ENCODE results near the gene ANKRD10.

ANKRD10 gene

DNA sequence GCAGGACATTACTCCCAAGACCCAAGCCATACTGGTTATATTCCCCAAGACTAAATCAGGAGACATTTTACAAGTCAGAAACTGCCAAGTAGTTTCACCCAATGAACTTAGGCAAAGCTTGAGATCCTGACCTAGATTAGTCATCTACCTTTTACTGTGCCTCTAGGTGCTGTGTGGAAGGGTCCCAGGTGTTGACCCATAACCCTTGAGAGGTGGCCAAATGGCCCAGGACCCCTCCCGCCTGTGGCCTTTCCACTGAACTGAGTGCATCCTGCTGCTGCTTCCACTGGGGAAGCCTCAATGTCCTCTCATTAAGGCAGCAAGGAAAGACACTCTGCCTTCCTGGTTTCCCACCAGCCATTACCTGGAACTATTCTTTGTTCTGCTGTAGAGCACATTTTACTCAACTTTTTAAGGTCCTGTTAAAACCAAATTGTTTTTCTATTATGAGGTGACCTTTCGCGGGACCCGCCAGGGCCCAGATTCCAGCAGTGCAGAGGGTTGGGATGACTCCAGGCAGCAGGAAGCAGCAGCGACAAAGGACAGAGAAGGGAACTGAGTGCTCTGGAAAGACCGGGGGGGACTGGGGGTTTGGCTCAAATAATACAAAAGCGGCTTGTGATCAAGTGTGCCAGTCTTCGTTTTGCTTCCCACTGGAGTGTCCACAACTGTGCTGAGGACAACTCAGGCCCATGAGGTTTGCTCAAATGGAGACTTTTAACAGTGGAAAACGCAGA lies 27.1 kb downstream of the ANKRD10 start:
- no peak for DNase-seq (ENCODE audit: extremely low read depth in 1 of 2, low read depth in 1 of 2)

DNA sequence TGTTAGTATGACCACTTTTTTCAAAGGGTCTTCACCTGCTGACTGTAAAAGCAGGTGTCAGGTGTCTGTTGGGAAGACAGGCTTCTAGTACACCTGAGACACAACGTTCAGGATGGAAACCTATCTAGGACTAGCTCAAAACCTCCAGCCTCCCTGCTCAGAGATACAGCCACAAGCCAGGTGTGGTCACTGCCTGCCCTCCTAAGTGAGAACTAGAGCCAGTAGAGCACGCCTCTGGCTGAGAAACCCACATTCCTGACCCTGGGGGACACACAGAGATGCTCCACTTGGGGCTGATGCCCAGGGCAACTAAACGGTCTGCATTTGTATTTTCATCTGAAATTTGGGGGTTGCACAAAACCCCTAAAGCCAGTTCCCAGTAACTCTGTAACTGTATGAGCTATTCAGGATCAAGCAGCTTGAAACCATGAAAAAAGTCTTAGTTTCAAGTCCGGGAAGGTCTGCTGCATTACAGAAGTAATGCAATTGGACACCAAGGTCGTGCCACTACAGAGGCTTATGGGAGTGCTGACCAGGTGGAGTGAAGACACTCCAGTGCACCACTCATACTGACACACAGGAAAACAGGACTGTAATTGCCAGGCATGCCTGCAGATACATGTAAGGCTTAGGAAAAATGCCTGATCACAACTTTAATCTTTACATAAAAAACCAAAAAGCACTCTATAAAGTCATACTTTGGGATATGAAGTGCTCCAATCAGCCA lies 27.8 kb downstream of the ANKRD10 start:
- no peak for DNase-seq (ENCODE audit: extremely low read depth in 1 of 2, low read depth in 1 of 2)

DNA sequence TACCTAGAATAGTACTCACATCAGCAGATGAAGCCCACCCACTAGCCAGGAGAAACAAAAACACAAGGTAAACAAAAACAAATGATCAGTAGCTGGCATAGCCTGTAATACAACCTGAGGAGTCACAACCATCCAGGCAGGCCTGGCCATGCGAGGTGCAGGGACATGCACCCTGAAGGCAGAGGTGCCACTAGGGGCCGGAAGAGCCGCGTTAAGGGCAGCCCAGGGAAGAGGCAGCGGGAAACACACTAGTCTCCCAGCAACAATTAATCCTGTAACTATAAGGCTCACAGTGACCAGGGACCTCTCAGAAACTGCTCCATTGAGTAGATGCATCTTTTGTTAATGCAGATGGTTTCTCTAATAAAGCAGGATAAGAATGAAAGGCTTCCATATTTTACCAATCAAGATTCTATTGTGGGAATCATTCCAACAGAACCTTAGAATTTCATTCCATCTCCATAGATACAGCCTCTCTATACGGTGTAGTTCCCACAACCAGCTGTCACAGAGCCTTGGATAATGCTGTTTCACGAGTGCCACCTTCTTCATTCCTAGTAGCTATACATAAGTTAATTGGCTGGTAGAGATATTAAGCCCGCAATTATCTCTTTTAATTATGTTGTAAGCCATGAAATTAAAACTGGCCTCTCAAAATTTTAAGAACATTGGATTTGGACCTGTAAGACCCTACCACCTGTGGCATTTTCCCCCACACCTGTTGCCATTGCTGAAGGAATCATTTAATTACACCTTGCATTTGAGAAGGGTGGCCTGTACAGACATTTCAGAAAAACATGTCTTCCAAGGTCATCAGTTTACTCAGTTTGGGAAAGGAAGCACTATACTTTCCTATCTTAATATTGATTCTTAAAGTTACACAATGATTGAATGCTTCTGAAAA lies 28.7 kb downstream of the ANKRD10 start:
- no peak for DNase-seq (ENCODE audit: extremely low read depth in 1 of 2, low read depth in 1 of 2)

DNA sequence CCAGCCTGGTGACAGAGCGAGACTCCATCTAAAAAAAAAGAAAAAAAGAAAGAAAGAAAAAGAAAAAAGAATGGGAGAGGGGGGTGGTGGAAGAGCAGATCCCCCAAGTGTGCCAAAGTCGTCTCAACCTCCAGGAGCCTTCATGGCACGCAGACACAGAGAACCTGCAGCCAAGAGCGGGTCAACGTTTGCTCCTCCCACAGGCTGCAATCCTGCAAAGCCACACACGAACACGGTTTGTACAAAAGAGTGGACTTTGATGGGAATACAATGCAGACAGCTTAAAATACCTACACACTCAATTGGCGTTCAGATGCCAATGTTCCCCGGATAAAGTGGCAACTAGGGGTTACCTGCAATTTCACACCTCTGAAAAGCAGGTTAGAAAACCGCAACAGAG lies 29.4 kb downstream of the ANKRD10 start:
- no peak for DNase-seq (ENCODE audit: extremely low read depth in 1 of 2, low read depth in 1 of 2)

DNA sequence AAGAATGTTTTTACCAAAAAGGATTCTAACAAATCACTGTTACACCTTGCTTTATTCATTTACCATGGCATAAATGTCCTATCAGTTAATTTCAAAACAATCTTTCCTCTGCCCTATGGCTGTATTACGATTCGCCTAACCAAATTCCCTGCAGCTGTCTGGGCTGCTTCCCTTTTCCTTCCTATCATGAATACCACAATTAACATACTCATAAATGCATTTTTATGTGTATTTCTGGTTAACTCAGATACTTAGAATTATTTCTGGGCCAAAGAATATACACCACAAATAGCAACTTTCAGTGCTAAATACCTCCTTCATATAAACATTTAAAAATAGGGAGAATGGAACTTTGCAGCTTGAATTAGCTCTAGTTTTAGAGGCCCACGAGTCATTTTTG lies 30.4 kb downstream of the ANKRD10 start:
- no peak for DNase-seq (ENCODE audit: extremely low read depth in 1 of 2, low read depth in 1 of 2)

DNA sequence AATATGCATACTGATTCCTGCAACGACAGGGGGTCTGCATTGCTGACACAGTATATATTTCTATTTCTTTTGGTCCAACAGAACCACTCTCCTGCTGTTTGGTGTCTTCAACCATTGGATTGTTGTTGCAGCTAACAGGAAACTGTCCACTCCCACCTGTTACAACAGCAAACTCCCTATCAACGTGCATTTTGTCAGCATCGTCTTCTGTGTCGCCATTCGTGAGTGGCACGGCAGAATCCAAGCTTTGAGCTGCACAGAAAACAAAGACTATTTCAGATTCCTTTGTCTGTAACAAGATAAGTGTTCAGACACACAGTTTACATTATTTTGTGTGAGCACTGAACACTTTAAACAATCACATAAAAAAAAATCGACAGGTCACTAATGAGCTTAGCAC lies 31.3 kb downstream of the ANKRD10 start:
- no peak for DNase-seq (ENCODE audit: extremely low read depth in 1 of 2, low read depth in 1 of 2)

DNA sequence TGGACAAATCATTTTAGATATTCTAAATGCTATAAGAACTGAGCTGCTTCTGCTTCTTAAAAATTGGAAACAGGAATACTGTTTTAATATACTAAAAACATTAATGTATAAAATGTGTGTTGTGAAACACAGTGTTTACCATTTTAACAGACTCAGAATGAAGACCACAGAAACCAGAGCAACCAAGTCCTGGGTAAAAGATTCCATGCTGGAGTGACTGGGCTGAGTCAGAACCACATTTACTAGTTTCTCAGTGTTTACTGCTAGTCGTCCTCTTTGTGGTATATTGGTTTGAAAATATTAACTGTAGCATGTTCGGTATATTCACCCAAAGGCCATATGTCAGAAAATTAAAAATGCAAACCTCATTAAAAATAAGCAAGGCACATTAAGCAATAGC lies 31.9 kb downstream of the ANKRD10 start:
- DNase-seq (ENCODE audit: extremely low read depth in 1 of 2, low read depth in 1 of 2) = no peak

DNA sequence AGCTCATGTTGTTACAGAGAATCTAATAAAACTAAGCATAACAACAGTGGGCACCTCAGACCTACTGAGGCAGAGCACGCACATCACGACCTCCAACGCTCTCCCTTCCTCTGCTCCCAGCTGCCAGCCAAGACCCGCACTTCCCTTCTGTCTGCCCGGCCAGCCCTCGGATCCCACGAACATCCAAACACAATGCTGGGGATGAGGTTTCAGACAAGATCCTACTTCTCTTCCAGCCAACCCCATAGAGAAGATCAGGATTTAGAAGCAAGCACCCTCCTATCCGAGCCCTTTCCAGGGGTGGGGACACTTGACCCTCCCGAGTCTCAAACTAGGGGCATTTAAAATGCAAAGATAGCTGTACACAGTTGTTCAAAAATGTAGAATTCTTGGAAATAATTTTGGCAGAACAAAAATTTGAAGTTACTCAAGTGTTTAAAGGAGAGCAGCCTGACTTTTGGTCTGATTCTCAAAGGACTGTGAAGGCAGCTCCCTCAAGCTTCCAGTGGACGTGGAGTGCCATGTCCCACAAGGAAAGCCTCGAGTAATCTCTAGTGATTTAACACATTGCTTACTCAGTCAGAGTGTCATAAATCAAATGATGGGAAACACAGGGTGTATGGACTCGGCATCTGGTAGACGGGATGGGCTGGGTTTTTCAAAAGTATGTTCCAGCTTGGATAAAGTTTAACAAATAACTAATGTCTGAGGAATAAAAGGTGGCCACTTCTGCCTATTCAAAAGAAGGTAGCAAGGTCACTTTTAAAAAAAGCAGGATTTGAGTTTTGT lies 32.8 kb downstream of the ANKRD10 start:
- DNase-seq (ENCODE audit: extremely low read depth in 1 of 2, low read depth in 1 of 2) = no peak

DNA sequence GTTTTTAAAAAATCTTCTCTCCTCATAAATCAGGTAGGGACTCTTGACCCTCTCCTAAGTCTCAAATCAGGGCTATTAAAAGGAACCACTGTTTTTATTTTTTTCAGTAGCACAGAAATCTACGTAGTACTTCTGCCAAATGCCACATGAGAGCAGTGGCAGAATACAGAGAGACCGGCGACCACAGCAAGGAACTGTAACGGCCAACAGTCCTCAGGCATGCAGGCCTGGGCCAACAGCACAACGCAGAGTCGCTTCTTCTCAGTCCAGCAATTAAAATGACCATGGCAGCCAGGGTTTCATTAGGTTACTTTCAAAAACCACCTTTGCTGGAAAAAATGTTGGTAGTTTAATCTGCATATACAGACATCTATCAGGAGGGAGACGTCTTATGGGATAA lies 34.2 kb downstream of the ANKRD10 start:
- no peak for DNase-seq (ENCODE audit: extremely low read depth in 1 of 2, low read depth in 1 of 2)

DNA sequence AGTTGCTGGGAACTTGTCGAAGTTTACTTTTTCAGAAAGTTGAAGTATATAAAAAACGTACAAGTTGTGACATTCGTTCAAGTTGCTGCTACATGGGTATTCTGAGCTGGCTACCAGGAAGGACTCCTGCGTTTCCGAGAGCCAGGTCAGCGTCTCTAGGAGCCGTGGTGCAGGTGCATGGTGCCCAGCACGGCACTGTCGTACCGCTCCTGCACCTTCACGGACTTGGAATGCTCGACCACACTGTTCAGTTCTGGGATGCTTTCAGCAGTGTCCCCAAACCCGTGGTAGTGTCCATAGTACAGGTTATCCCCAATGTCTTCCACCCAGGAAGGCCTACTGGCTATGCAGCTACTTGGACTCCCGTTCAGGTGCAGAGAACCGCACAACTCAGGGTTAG lies 35.4 kb downstream of the ANKRD10 start:
- DNase-seq (ENCODE audit: extremely low read depth in 1 of 2, low read depth in 1 of 2) = no peak

DNA sequence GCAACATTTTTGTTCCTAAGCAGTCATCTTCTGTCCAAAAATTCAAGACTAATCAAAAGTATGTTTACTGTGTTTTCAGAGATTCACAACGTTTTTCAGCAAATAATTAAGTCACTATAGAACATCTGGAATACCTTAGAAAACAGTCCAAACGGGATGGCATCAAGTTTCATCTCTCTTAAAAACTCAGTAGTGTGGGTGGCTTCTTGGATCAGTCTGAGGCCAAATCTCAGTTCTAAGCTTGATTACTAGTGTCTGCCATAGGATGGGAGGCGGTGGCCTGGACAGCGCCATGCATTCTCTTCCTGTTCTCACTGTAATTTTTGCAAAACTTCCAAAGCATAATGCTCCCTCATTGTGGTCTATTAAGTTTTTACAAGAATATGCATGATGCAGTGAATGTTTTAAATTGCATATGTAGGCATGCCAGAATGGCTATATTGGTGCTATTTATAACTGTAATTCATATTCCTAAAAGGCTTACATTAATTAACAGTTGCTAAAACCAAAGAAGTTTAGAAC lies 37.1 kb downstream of the ANKRD10 start:
- DNase-seq (ENCODE audit: extremely low read depth in 1 of 2, low read depth in 1 of 2) = no peak

DNA sequence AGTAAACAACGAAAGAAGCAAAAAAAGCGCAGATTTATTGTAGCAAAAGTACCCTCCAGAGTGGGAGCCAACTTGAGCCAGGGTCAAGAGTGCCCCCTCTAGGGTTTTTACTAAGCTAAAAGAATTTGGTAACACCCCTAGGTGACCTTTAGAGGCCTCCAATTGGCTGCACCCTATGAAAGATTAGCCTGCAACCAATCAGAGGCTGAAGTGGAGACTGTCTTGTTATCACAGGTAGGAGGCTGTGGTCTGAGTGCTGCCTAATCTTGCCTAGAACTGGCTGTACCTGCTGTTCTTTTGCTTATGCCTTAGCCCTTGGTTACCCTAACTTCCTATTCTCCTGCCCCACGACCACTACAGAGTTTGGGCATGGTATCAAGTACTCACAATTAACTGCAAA lies 38.3 kb downstream of the ANKRD10 start:
- no peak for DNase-seq (ENCODE audit: extremely low read depth in 1 of 2, low read depth in 1 of 2)

DNA sequence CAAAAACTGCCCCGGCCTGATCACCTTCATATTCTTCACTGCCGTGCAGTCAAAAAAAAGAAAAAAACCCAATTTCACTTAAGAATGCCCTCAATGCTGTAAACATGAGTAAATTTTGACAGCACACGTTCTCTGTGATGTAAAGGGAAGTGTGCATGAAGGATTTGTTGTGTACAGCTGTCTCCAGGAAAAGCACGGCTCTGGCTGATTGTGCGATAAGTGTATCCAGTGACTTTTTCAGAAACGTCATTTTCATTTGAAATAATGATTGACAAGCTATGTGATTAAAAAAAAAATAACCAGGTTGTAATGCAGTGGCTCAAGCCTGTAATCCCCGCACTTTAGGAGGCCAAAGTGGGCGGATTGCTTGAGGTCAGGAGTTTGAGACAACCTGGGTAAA lies 39.6 kb downstream of the ANKRD10 start:
- DNase-seq (ENCODE audit: extremely low read depth in 1 of 2, low read depth in 1 of 2) = no peak

DNA sequence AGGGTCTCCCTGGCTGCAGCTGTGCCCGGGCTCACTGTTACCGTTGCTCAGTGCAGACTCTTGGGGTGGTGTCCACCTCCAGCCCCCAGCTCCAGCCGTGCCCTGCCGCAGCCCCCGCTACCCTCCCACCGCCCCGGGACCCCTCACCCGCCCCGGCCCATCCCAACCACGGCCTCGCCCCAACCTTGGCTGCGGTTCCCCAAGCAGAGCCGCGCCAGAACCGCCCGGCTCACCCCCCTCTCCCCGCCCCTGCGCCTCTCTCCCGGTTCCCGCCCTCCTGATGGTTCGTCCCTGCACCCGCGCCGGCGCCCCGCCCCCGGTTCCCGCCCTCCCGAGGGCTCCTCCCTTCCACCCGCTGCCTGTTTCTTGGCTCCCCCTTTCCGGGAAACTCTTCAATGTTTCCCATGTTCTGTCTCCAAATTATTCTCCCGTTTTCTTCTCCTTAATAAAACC lies 40.3 kb downstream of the ANKRD10 start:
- DNase-seq (ENCODE audit: extremely low read depth in 1 of 2, low read depth in 1 of 2) = peak; percentile 34 to 44

DNA sequence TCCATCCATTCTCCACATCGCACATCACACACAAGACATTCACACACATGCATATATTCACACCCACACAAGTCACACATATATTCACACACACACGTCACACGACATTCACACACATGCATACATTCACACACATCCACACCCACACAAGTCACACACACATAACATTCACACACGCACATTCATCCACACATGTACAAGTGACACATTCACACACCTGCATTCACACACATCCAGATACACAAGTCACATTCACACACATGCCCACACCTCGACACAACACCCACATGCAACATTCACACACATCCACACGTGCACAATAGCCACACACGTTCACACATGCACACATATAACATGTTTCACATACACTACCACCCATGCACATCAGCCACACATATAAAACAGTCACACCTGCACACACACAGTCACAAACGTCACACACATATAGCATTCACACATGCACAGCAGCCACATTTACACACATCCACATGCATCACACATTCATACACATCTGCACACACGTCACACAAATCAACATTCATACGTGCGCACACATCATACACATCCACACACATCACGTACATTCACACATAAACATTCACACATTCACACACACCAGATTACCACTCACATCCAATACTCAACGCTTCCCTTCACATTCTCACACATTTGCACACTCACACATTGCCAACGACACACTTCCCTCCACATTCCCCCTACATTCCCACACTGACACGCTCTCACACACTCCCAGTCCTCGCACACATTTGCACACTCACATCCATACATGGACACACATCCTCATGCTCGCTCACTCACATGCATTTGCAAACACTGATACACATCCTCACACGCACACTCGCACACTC lies 41.0 kb downstream of the ANKRD10 start:
- no peak for DNase-seq (ENCODE audit: extremely low read depth in 1 of 2, low read depth in 1 of 2)

DNA sequence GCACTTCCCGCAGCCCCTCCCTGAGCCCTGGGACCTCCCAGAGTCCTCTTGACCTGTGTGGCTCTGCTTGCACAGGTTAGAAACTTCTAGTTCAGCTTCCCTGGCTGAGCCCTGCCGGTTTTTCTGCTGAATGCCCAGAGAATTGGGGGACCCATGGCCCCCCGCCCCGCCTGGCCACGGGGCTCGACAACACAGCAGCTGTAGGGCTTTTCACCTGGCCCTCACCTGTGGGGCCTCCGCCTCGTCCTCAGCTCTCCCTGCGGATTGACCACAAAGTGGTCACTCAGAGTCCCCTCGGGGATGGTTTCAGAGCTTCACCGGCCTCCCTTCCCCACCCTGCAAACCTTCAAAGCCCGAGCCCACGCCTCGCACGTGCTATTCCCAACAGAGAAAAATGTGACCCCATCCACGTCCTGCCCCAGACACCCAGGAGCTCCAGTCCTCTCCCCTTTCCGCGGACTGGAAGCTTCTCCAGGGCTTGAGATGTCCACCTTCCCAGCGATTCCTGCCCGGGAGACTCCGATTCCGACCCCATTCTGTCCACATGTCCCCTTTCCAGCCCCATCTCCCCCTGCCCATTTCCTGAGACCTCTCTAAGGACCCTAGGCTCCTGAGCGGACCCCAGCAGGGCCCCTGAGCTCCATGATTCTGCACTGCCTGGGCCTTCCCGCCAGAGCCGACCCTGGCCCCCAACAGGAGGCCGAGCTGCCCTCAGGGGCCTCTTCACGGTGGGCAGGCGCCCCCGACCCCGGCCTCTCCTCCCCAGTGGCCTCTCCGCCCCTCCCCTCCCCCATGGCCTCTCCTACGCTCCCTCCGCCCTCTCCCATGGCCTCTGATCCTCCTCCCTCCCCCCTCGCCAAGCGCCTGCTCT lies 41.9 kb downstream of the ANKRD10 start:
- no peak for DNase-seq (ENCODE audit: extremely low read depth in 1 of 2, low read depth in 1 of 2)

DNA sequence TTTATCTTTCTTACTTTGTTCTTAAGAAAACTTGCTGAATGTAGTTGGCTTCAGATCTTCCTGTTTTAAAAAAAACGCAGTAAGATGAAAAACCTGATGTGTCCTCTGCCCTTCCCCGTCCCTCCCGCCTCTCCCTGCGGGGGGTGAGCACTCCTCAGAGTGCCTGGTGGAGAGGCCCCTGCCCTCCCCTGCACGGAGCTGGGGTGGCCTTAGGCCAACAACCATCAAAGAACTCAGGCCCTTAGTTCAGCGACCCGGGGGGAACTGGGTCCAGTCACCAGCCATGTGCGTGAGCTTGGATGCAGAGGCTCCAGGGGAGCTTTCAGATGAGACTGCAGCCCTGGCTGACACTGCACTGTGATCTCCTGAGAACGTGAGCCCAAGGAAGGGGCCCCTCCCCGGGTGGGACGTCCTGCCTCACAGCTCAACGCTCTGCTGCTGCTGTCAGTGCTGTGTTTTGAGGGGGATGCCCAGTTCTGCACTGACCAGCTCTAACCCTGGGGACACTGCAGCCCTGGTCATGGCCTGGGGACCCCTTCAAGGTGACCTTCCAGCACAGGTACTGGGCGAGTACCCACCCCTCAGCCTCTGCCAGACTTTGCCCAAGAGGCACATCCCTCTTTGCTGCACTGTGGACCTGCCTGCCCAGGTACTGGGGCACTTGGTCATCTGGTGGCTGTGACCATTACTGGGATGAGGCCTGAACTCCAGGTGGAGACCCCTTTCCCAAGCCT lies 42.7 kb downstream of the ANKRD10 start:
- no peak for DNase-seq (ENCODE audit: extremely low read depth in 1 of 2, low read depth in 1 of 2)

All from stimulated activated CD8-positive, alpha-beta memory T cell treated with anti-CD3 and anti-CD28 coated beads, Interleukin-7, amount 100 ng/mL, for 48 hours (primary cell).